ENCODE data around the gene GSK3A. TPM values are rescaled to one million over a fixed set of nuclear protein-coding genes. Genes with fewer than 3 reads are reported as not detected.

Gene GSK3A
- total RNA-seq, 1 donor from 2014 or later, result 52.3 TPM

GRCh38 chr19:42193706-42194105 is 48.7 kb downstream of the GSK3A start:
- Mint-ChIP-seq H3K27ac (ENCODE audit: unreplicated experiment) (no peak overlapping the region), H3K9me3 (ENCODE audit: unreplicated experiment) (peaks cover 7% of the 10 kb centered on the region), H3K4me1 (ENCODE audit: unreplicated experiment) (no peaks in the 10 kb centered on the region), H3K4me3 (ENCODE audit: unreplicated experiment) (no peak overlapping the region), H3K27me3 (ENCODE audit: unreplicated experiment) (peaks cover 22% of the 10 kb centered on the region), H3K36me3 (ENCODE audit: unreplicated experiment) (peaks cover 5% of the 10 kb centered on the region)
- DNase-seq (ENCODE audit: extremely low spot score, unreplicated experiment), result no peak
- no peak for TF ChIP-seq CTCF (IDR thresholded peaks at IDR 0.05)

- H3K4me1 Mint-ChIP-seq (ENCODE audit: unreplicated experiment), result no peaks in the 10 kb centered on the region
- no peak overlapping the region for H3K27ac Mint-ChIP-seq (ENCODE audit: unreplicated experiment)
- no peak for DNase-seq (ENCODE audit: extremely low spot score, unreplicated experiment)
- TF ChIP-seq CTCF (IDR thresholded peaks at IDR 0.05), result no peak
- H3K9me3 Mint-ChIP-seq (ENCODE audit: unreplicated experiment), result peaks cover 7% of the 10 kb centered on the region
- no peak overlapping the region for H3K4me3 Mint-ChIP-seq (ENCODE audit: unreplicated experiment)
- H3K27me3 Mint-ChIP-seq (ENCODE audit: unreplicated experiment), result peaks cover 22% of the 10 kb centered on the region
- H3K36me3 Mint-ChIP-seq (ENCODE audit: unreplicated experiment), result peaks cover 2% of the 10 kb centered on the region
Measured at GRCh38 chr19:42193294-42193693, 49.1 kb downstream of the GSK3A start.

- Mint-ChIP-seq H3K4me3 (ENCODE audit: unreplicated experiment) (no peak overlapping the region), H3K9me3 (ENCODE audit: unreplicated experiment) (peaks cover 7% of the 10 kb centered on the region), H3K36me3 (ENCODE audit: unreplicated experiment) (no peaks in the 10 kb centered on the region), H3K4me1 (ENCODE audit: unreplicated experiment) (no peaks in the 10 kb centered on the region), H3K27me3 (ENCODE audit: unreplicated experiment) (peaks cover 23% of the 10 kb centered on the region), H3K27ac (ENCODE audit: unreplicated experiment) (no peak overlapping the region)
- no peak for DNase-seq (ENCODE audit: extremely low spot score, unreplicated experiment)
- no peak for TF ChIP-seq CTCF (IDR thresholded peaks at IDR 0.05)
Measured at GRCh38 chr19:42191855-42192254, 50.5 kb downstream of the GSK3A start.

GRCh38 chr19:42191330-42191729 is 51.1 kb downstream of the GSK3A start:
- Mint-ChIP-seq H3K9me3 (ENCODE audit: unreplicated experiment) (peaks cover 7% of the 10 kb centered on the region), H3K36me3 (ENCODE audit: unreplicated experiment) (no peaks in the 10 kb centered on the region), H3K27ac (ENCODE audit: unreplicated experiment) (no peak overlapping the region), H3K4me3 (ENCODE audit: unreplicated experiment) (no peak overlapping the region), H3K27me3 (ENCODE audit: unreplicated experiment) (peaks cover 29% of the 10 kb centered on the region), H3K4me1 (ENCODE audit: unreplicated experiment) (no peaks in the 10 kb centered on the region)
- no peak for DNase-seq (ENCODE audit: extremely low spot score, unreplicated experiment)
- no peak for TF ChIP-seq CTCF (IDR thresholded peaks at IDR 0.05)

GRCh38 chr19:42189133-42189532 is 53.3 kb downstream of the GSK3A start:
- peaks cover 7% of the 10 kb centered on the region for H3K9me3 Mint-ChIP-seq (ENCODE audit: unreplicated experiment)
- TF ChIP-seq CTCF (IDR thresholded peaks at IDR 0.05), result no peak
- H3K36me3 Mint-ChIP-seq (ENCODE audit: unreplicated experiment), result no peaks in the 10 kb centered on the region
- H3K4me1 Mint-ChIP-seq (ENCODE audit: unreplicated experiment), result no peaks in the 10 kb centered on the region
- no peak for DNase-seq (ENCODE audit: extremely low spot score, unreplicated experiment)
- peaks cover 28% of the 10 kb centered on the region for H3K27me3 Mint-ChIP-seq (ENCODE audit: unreplicated experiment)
- H3K27ac Mint-ChIP-seq (ENCODE audit: unreplicated experiment), result no peak overlapping the region
- no peak overlapping the region for H3K4me3 Mint-ChIP-seq (ENCODE audit: unreplicated experiment)

Data from osteocyte (in vitro differentiated cells).